Measurements from ENCODE around the gene OR2W1. TPM values are rescaled to one million over a fixed set of nuclear protein-coding genes. Genes with fewer than 3 reads are reported as not detected.
A peak's percentile ranks its signal among the peaks of the same experiment; 100 is the strongest.

The OR2W1 gene
- not detected for total RNA-seq

- no peak for DNase-seq
- ATAC-seq: no peak
- Mint-ChIP-seq H3K9me3 (peaks cover 3% of the 10 kb centered on the region), H3K4me1 (ENCODE audit: low read depth) (no peaks in the 10 kb centered on the region), H3K27me3 (ENCODE audit: low read depth) (peaks cover 42% of the 10 kb centered on the region), H3K36me3 (ENCODE audit: insufficient read depth) (no peaks in the 10 kb centered on the region), H3K4me3 (no peak within 1 kb of the TSS)
These were observed at the start of gene OR2W1 for GRCh38 chr6:29045075-29045474. TSS of gene OR2W1 (minus strand) at chr6:29045175. CDS start at chr6:29045175, 0 bp downstream.

- DNase-seq (no peak), ATAC-seq (no peak)
- Mint-ChIP-seq H3K36me3 (ENCODE audit: insufficient read depth) (no peaks in the 10 kb centered on the region), H3K4me1 (ENCODE audit: low read depth) (no peaks in the 10 kb centered on the region), H3K27me3 (ENCODE audit: low read depth) (peaks cover 27% of the 10 kb centered on the region), H3K9me3 (no peaks in the 10 kb centered on the region), H3K4me3 (no peak overlapping the region)
These were observed 48.0 kb upstream of the OR2W1 start for GRCh38 chr6:29092957-29093356.

GRCh38 chr6:29087213-29087612, 42.2 kb upstream of the OR2W1 start, which contains the start of gene OR2B3:
TSS of gene OR2B3 (minus strand) at chr6:29087313. CDS start at chr6:29087248, 65 bp downstream.
- H3K9me3 Mint-ChIP-seq: no peaks in the 10 kb centered on the region
- no peak for ATAC-seq
- H3K36me3 Mint-ChIP-seq (ENCODE audit: insufficient read depth): no peaks in the 10 kb centered on the region
- peaks cover 32% of the 10 kb centered on the region for H3K27me3 Mint-ChIP-seq (ENCODE audit: low read depth)
- H3K4me1 Mint-ChIP-seq (ENCODE audit: low read depth): no peaks in the 10 kb centered on the region
- DNase-seq: no peak
- no peak within 1 kb of the TSS for H3K4me3 Mint-ChIP-seq

- H3K27me3 Mint-ChIP-seq (ENCODE audit: low read depth): peaks cover 12% of the 10 kb centered on the region
- H3K9me3 Mint-ChIP-seq: no peaks in the 10 kb centered on the region
- no peaks in the 10 kb centered on the region for H3K4me1 Mint-ChIP-seq (ENCODE audit: low read depth)
- H3K36me3 Mint-ChIP-seq (ENCODE audit: insufficient read depth): no peaks in the 10 kb centered on the region
- ATAC-seq (no peak), DNase-seq (no peak)
- no peak overlapping the region for H3K4me3 Mint-ChIP-seq
These were observed 37.5 kb upstream of the OR2W1 start for GRCh38 chr6:29082457-29082856.

- ATAC-seq (no peak), DNase-seq (no peak)
- Mint-ChIP-seq H3K4me1 (ENCODE audit: low read depth) (no peaks in the 10 kb centered on the region), H3K4me3 (no peak overlapping the region), H3K27me3 (ENCODE audit: low read depth) (peaks cover 7% of the 10 kb centered on the region), H3K9me3 (no peaks in the 10 kb centered on the region), H3K36me3 (ENCODE audit: insufficient read depth) (no peaks in the 10 kb centered on the region)
These were observed 36.3 kb upstream of the OR2W1 start for GRCh38 chr6:29081312-29081711.

- no peaks in the 10 kb centered on the region for H3K36me3 Mint-ChIP-seq (ENCODE audit: insufficient read depth)
- ATAC-seq: no peak
- H3K9me3 Mint-ChIP-seq: no peaks in the 10 kb centered on the region
- peaks cover 5% of the 10 kb centered on the region for H3K27me3 Mint-ChIP-seq (ENCODE audit: low read depth)
- H3K4me3 Mint-ChIP-seq: no peak overlapping the region
- no peaks in the 10 kb centered on the region for H3K4me1 Mint-ChIP-seq (ENCODE audit: low read depth)
- DNase-seq: no peak
These were observed 34.2 kb upstream of the OR2W1 start for GRCh38 chr6:29079203-29079602.

GRCh38 chr6:29071831-29072723, 27.1 kb upstream of the OR2W1 start:
- Mint-ChIP-seq H3K4me1 (ENCODE audit: low read depth) (no peaks in the 10 kb centered on the region), H3K4me3 (no peak overlapping the region), H3K36me3 (ENCODE audit: insufficient read depth) (no peaks in the 10 kb centered on the region), H3K9me3 (no peaks in the 10 kb centered on the region), H3K27me3 (ENCODE audit: low read depth) (peaks cover 42% of the 10 kb centered on the region)
- DNase-seq: no peak
- peak in 1 of 2 donors; percentile 35 for ATAC-seq

GRCh38 chr6:29051680-29052079, 6.7 kb upstream of the OR2W1 start:
- DNase-seq (no peak), ATAC-seq (no peak)
- no peak overlapping the region for H3K4me3 Mint-ChIP-seq
- H3K9me3 Mint-ChIP-seq: no peaks in the 10 kb centered on the region
- H3K4me1 Mint-ChIP-seq (ENCODE audit: low read depth): no peaks in the 10 kb centered on the region
- no peaks in the 10 kb centered on the region for H3K36me3 Mint-ChIP-seq (ENCODE audit: insufficient read depth)
- peaks cover 31% of the 10 kb centered on the region for H3K27me3 Mint-ChIP-seq (ENCODE audit: low read depth)

- ATAC-seq (no peak), DNase-seq (no peak)
- H3K27me3 Mint-ChIP-seq (ENCODE audit: low read depth): peaks cover 31% of the 10 kb centered on the region
- H3K4me1 Mint-ChIP-seq (ENCODE audit: low read depth): no peaks in the 10 kb centered on the region
- no peaks in the 10 kb centered on the region for H3K9me3 Mint-ChIP-seq
- no peaks in the 10 kb centered on the region for H3K36me3 Mint-ChIP-seq (ENCODE audit: insufficient read depth)
- H3K4me3 Mint-ChIP-seq: no peak overlapping the region
These were observed 9.0 kb downstream of the OR2W1 start for GRCh38 chr6:29035951-29036350.

- peaks cover 50% of the 10 kb centered on the region for H3K27me3 Mint-ChIP-seq (ENCODE audit: low read depth)
These were observed 16.2 kb downstream of the OR2W1 start for GRCh38 chr6:29028821-29029220.

GRCh38 chr6:29025927-29026585, 18.9 kb downstream of the OR2W1 start:
- Mint-ChIP-seq H3K9me3 (no peaks in the 10 kb centered on the region), H3K27me3 (ENCODE audit: low read depth) (peaks cover 57% of the 10 kb centered on the region), H3K4me1 (ENCODE audit: low read depth) (no peaks in the 10 kb centered on the region), H3K36me3 (ENCODE audit: insufficient read depth) (no peaks in the 10 kb centered on the region), H3K4me3 (no peak overlapping the region)
- ATAC-seq (no peak), DNase-seq (no peak)

More at GRCh38 chr6:29028821-29029220, 16.2 kb downstream of the OR2W1 start:
- Mint-ChIP-seq H3K36me3 (ENCODE audit: insufficient read depth) (no peaks in the 10 kb centered on the region), H3K4me1 (ENCODE audit: low read depth) (no peaks in the 10 kb centered on the region), H3K9me3 (no peaks in the 10 kb centered on the region), H3K4me3 (no peak overlapping the region)
- ATAC-seq: no peak
- no peak for DNase-seq

GRCh38 chr6:29021434-29021833, 23.5 kb downstream of the OR2W1 start:
- H3K4me3 Mint-ChIP-seq: no peak overlapping the region
- DNase-seq (no peak), ATAC-seq (no peak)
- H3K4me1 Mint-ChIP-seq (ENCODE audit: low read depth): peaks cover 6% of the 10 kb centered on the region
- no peaks in the 10 kb centered on the region for H3K36me3 Mint-ChIP-seq (ENCODE audit: insufficient read depth)
- peaks cover 36% of the 10 kb centered on the region for H3K27me3 Mint-ChIP-seq (ENCODE audit: low read depth)
- no peaks in the 10 kb centered on the region for H3K9me3 Mint-ChIP-seq

GRCh38 chr6:29019629-29020028, 25.3 kb downstream of the OR2W1 start:
- no peak for ATAC-seq
- Mint-ChIP-seq H3K4me3 (no peak overlapping the region), H3K9me3 (no peaks in the 10 kb centered on the region), H3K27me3 (ENCODE audit: low read depth) (peaks cover 28% of the 10 kb centered on the region), H3K36me3 (ENCODE audit: insufficient read depth) (no peaks in the 10 kb centered on the region), H3K4me1 (ENCODE audit: low read depth) (peaks cover 11% of the 10 kb centered on the region)
- DNase-seq: no peak

- H3K36me3 Mint-ChIP-seq (ENCODE audit: insufficient read depth): no peaks in the 10 kb centered on the region
- peak overlapping the region; percentile 87 for H3K4me3 Mint-ChIP-seq
- no peaks in the 10 kb centered on the region for H3K9me3 Mint-ChIP-seq
- DNase-seq (no peak), ATAC-seq (no peak)
- H3K27me3 Mint-ChIP-seq (ENCODE audit: low read depth): peaks cover 27% of the 10 kb centered on the region
- H3K4me1 Mint-ChIP-seq (ENCODE audit: low read depth): peaks cover 11% of the 10 kb centered on the region
These were observed 27.6 kb downstream of the OR2W1 start for GRCh38 chr6:29017428-29017802.
